ENCODE data around the gene MED13L.

DNA sequence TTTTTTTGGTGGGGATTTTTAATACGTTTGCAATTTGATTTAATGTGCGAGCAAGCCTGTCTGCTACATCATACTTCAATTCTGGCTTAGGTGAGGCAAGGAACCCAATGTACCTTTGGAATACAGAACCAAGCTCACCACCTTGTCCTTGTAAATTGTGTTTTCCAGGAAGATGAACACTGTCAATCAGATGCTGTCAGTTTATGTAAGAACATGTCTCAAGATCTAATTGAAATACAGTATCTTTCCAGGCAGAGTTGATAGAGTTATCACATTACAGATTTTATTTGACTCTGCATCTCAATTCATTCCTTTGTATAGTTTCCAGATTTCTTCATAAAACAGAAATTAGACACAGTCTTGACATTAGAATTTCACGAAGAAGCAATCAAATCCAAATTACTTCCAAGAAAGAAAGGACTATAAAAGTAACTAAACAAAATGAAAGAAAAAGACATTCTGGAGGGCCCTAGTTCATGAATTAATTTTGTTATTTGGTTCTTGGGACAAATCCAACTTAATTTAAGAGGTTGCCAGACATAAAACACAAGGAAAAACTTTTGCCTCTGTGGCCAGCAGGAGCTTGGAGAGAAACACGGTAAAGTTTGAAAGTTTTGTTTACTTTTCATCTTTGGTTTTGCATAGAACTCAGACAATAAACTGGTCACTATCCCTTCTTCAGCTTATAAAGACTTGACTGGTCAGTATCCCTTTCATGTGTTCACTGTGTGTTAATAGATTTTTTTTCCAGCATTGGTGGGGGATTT, 16.4 kb upstream of the MED13L start:
- TF ChIP-seq, protein P1, sequence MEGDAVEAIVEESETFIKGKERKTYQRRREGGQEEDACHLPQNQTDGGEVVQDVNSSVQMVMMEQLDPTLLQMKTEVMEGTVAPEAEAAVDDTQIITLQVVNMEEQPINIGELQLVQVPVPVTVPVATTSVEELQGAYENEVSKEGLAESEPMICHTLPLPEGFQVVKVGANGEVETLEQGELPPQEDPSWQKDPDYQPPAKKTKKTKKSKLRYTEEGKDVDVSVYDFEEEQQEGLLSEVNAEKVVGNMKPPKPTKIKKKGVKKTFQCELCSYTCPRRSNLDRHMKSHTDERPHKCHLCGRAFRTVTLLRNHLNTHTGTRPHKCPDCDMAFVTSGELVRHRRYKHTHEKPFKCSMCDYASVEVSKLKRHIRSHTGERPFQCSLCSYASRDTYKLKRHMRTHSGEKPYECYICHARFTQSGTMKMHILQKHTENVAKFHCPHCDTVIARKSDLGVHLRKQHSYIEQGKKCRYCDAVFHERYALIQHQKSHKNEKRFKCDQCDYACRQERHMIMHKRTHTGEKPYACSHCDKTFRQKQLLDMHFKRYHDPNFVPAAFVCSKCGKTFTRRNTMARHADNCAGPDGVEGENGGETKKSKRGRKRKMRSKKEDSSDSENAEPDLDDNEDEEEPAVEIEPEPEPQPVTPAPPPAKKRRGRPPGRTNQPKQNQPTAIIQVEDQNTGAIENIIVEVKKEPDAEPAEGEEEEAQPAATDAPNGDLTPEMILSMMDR (IDR thresholded peaks at IDR 0.05; ENCODE audit: extremely low read depth in 1 of 2, insufficient read depth in 1 of 2, low read depth in 1 of 2, low read length in 2 of 2), result no peak
- no peak for TF ChIP-seq EZH2 (IDR thresholded peaks at IDR 0.05; ENCODE audit: borderline replicate concordance, low read depth, low read length, severe bottlenecking)
- TF ChIP-seq POLR2A (IDR thresholded peaks at IDR 0.05; ENCODE audit: low read depth, low read length), result no peak
- no peak for TF ChIP-seq POLR2AphosphoS5 (IDR thresholded peaks at IDR 0.05; ENCODE audit: insufficient read depth, low read depth, low read length)
- TF ChIP-seq, protein P2, sequence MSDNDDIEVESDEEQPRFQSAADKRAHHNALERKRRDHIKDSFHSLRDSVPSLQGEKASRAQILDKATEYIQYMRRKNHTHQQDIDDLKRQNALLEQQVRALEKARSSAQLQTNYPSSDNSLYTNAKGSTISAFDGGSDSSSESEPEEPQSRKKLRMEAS (IDR thresholded peaks at IDR 0.05; ENCODE audit: insufficient read depth, insufficient read length), result no peak
